ENCODE data around the gene TRAPPC11.

Gene TRAPPC11

DNA sequence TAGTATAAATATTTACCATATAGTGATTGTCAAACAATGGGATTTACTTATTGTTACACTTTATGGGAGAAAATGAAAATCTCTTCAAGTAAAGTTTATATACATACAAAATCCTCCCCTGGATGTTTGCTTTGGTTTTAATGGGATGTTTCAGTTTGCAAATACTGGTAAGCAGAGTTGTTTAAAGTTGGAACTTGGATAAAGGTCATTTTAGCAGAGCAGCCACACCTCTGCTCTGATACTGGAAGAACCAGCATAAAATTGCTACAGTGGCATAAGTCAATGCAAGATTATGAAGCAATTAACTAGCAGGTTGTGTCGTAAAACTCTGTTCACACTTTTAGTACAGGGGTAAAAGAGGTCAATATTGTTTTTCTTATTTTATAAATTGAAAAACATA lies 101.2 kb downstream of the TRAPPC11 start:
- DNase-seq = no peak
